ENCODE results near the gene THRA. TPM values are rescaled to one million over a fixed set of nuclear protein-coding genes. Genes with fewer than 3 reads are reported as not detected.

THRA gene
- total and polyA plus RNA-seq, 9 of the 15 experiments (the other 6 are each of a cell fraction or from before 2014, with no cell fraction given): 0.34 to 23.4 (median 12.7) TPM

DNA sequence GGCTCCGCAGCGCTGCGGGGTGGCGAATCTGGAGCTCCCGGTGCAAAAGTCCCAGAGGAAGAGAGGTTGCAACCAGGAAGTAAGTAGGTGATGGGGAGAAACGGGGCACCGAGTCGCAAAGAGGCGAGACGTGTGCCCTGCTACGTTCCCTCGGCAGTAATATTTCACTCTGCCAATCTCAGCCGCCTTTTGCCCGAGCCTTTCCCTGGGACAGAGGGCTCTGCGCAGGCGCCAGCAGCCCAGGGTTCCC is 37.6 kb downstream of the THRA start, which contains the start of gene NR1D1 (continued):
- TF ChIP-seq, protein P1, sequence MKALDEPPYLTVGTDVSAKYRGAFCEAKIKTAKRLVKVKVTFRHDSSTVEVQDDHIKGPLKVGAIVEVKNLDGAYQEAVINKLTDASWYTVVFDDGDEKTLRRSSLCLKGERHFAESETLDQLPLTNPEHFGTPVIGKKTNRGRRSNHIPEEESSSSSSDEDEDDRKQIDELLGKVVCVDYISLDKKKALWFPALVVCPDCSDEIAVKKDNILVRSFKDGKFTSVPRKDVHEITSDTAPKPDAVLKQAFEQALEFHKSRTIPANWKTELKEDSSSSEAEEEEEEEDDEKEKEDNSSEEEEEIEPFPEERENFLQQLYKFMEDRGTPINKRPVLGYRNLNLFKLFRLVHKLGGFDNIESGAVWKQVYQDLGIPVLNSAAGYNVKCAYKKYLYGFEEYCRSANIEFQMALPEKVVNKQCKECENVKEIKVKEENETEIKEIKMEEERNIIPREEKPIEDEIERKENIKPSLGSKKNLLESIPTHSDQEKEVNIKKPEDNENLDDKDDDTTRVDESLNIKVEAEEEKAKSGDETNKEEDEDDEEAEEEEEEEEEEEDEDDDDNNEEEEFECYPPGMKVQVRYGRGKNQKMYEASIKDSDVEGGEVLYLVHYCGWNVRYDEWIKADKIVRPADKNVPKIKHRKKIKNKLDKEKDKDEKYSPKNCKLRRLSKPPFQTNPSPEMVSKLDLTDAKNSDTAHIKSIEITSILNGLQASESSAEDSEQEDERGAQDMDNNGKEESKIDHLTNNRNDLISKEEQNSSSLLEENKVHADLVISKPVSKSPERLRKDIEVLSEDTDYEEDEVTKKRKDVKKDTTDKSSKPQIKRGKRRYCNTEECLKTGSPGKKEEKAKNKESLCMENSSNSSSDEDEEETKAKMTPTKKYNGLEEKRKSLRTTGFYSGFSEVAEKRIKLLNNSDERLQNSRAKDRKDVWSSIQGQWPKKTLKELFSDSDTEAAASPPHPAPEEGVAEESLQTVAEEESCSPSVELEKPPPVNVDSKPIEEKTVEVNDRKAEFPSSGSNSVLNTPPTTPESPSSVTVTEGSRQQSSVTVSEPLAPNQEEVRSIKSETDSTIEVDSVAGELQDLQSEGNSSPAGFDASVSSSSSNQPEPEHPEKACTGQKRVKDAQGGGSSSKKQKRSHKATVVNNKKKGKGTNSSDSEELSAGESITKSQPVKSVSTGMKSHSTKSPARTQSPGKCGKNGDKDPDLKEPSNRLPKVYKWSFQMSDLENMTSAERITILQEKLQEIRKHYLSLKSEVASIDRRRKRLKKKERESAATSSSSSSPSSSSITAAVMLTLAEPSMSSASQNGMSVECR (CRISPR knock-in tag; IDR thresholded peaks at IDR 0.05): peak; percentile 87; the same call in 1 of the 2 replicates
- TF ChIP-seq E2F3 (CRISPR knock-in tag; IDR thresholded peaks at IDR 0.05): 0 out of 2 replicates have a peak, but pooled peaks have one; percentile 6
- peak; percentile 79; the same call in 1 of the 2 replicates for TF ChIP-seq ELF1 (tag; IDR thresholded peaks at IDR 0.05)
- TF ChIP-seq ZBTB49 (CRISPR knock-in tag; IDR thresholded peaks at IDR 0.05; ENCODE audit: borderline replicate concordance): no peak
- peak; percentile 93; the same call in 1 of the 2 replicates for TF ChIP-seq NKRF (IDR thresholded peaks at IDR 0.05; ENCODE audit: borderline replicate concordance)
- TF ChIP-seq SNIP1 (IDR thresholded peaks at IDR 0.05; ENCODE audit: low read depth): no peak
- TF ChIP-seq RBBP5 (IDR thresholded peaks at IDR 0.05; ENCODE audit: borderline replicate concordance, insufficient read depth, low read length, poor library complexity, severe bottlenecking): peak; percentile 38
- TF ChIP-seq HDAC8 (tag; IDR thresholded peaks at IDR 0.05): peak; percentile 26; the same call in 1 of the 2 replicates
- TF ChIP-seq NFE2L1 (tag; IDR thresholded peaks at IDR 0.05; ENCODE audit: borderline replicate concordance, low read depth): no peak
- no peak for TF ChIP-seq ESRRA (IDR thresholded peaks at IDR 0.05; ENCODE audit: borderline replicate concordance, low read depth)
- TF ChIP-seq STAT5A (IDR thresholded peaks at IDR 0.05; ENCODE audit: borderline replicate concordance, low read length): no peak
- TF ChIP-seq ZNF253 (CRISPR knock-in tag; conservative IDR thresholded peaks at IDR 0.05): no peak
- peak; percentile 63; the same call in 1 of the 2 replicates for TF ChIP-seq SUPT5H (IDR thresholded peaks at IDR 0.05)
- no peak for TF ChIP-seq YBX1 (IDR thresholded peaks at IDR 0.05)
- no peak for TF ChIP-seq TCF3 (CRISPR knock-in tag; IDR thresholded peaks at IDR 0.05)
- no peak for TF ChIP-seq SMC3 (conservative IDR thresholded peaks at IDR 0.05; ENCODE audit: insufficient read depth, low read depth, low read length)
- TF ChIP-seq POLR2B (IDR thresholded peaks at IDR 0.05; ENCODE audit: low read depth, partially characterized antibody): peak; percentile 39
- 0 out of 2 replicates have a peak, but pooled peaks have one; percentile 56 for TF ChIP-seq XRCC5 (IDR thresholded peaks at IDR 0.05; ENCODE audit: low read depth, low read length)
- TF ChIP-seq HDAC2 (IDR thresholded peaks at IDR 0.05): peak; percentile 65
- TF ChIP-seq ETV1 (tag; conservative IDR thresholded peaks at IDR 0.05; ENCODE audit: low read depth): 0 out of 2 replicates have a peak, but pooled peaks have one; percentile 19
- peak in 1 of 2 experiments; percentile 66; a peak in 2 of 4 replicates for TF ChIP-seq SIN3A (IDR thresholded peaks at IDR 0.05; ENCODE audit: borderline replicate concordance in 2 of 2, control insufficient read depth in 1 of 2, low read depth in 2 of 2, low read length in 2 of 2)

All from K562 (cell line).